HuH-7.5 (cell line): Measurements from ENCODE around the gene RAB6C.
"Not testable (repeated sequence)": the region's sequence is repeated elsewhere in the genome, so short reads cannot be mapped to it uniquely, and the experiment has no call there.

Source experiments
- DNase-seq: peaks from one replicate; pipeline ENCODE4 v3.0.0; 2011; ENCODE audit warnings: low spot score

Gene RAB6C

DNA sequence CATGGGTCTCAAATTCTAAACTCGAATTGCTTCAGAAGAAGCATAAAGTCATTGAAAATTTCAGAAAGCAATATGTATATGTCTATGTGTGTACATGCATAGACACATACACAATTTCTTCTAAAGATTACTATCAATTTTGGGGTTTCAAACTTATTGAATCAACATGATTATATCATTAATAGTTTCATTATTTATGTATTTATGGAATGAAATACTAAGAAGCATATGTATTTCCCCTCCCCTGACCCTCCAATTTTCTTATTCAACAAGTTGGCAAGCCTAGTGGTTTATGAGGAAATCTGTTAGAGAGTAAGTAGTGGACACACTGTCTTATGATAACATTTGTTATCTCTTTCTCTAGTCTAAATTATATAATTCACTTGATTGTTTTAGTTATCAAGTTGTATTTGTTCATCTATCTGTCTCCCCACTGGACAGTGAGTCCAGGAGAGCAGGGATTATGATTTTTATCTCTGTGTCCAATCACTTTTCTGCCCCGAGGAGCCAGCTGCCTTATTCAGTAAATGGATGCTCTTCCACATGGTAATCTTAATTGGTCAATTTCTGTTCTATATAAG is 17.3 kb downstream of the RAB6C start:
- DNase-seq, result not testable (repeated sequence)

DNA sequence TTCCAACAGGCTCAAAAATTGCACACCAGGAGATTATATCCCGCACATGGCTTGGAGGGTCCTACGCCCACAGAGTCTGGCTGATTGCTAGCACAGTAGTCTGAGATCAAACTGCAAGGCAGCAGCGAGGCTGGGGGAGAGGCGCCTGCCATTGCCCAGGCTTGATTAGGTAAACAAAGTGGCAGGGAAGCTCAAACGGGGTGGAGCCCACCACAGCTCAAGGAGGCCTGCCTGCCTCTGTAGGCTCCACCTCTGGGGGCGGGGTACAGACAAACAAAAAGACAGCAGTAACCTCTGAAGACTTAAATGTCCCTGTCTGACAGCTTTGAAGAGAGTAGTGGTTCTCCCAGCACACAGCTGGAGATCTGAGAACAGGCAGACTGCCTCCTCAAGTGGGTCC is 19.3 kb downstream of the RAB6C start:
- not testable (repeated sequence) for DNase-seq

DNA sequence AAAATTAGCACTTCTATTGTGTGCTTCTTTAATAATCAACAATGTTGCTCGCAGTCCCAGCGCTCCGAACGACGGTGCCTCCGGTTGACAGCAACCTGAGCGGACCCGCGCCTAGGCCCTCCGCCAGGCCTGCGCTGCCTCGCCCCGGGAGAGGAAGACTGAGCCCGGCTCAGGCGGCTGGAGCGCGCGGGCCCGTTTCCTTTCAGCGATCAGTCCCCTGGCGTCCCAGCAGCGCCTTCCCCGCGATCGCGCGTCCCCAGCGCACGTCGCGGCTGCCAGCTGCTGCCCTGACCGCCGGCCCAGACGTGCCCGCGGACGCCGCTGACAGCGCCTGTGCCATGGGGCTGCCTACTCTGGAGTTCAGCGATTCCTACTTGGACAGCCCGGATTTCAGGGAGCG is 26.4 kb downstream of the RAB6C start:
- DNase-seq, result not testable (repeated sequence)

DNA sequence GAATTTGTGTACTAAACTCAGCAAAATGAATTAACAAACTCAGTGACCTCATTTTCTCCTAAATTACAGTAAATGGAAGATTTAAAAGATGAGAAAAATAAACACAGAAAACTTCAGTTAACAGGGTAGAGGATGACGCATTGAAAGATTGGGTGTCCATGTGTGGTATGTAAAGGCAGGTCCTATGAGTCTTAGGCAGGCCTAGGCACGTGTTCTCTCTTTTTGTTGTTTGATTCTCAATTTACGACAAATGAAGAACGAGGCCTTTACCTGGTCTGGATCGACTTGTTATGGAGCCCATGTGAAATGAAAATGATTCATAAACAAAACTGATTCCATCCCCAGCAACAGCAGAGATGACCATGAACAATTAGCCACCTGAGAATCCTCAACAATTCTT is 37.2 kb downstream of the RAB6C start:
- not testable (repeated sequence) for DNase-seq

DNA sequence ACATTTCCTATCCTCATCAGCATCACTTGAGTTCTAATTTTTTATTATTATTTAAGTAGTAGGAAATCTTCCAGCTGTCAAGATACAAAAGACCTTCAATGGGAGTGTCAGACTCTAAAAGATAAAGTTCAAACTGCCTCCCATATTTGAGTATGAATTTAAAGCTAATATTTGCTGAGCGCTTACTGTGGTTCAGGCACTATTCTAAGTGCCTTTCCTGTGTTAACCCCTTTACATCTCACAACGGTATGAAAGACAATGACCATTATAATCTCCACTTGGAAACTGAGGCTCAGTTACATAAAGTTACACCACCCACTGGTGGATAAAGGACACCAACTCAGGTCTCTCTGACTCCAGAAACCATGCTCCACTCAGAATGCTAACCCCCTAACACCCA is 39.9 kb downstream of the RAB6C start:
- no peak for DNase-seq

DNA sequence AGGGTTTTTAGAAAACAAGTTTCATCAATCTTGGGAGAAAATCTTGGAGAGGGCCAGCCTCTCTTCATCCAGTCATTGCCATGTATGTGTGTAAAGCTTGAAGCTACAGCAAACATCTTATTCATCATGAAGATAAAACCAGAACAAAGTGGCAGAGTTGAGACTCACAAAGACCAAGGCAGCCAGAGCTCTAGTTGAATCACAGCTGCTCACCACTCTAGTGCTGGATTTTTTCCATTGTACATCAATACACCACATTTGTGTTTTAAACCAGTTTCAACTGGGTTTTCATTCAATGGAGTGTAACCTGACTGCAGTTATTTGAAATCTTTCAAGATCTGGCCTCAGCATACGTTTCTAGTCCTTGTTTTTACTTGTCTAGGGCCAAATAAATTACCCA is 40.6 kb downstream of the RAB6C start:
- not testable (repeated sequence) for DNase-seq

DNA sequence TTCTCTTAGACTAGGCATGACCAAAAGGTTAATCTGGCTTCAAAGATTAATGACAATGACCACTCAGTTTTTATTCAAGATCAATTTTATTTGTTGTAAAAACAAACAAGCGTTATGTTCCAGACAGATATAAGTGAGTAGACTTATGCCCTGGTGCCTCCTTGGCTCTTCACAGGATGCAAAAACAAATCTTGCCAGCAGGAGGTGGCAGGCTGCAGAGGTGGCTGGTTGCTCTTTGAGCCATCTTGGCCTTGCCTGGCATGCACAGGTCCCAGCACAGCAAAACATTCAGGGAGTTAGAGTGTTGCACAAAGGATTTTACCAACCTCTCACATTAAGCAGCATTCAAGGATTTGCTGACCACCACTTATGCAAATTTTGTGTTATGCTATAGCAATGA is 46.5 kb downstream of the RAB6C start:
- not testable (repeated sequence) for DNase-seq
